Caco-2 (cell line): Measurements from ENCODE around the gene CLMP. TPM values are rescaled to one million over a fixed set of nuclear protein-coding genes. Genes with fewer than 3 reads are reported as not detected.

Source experiments
- BruUV-seq: library from RNA; stranded (reverse); fragments of 400-500 nt; replicated peaks from 2 replicates; lab custom pipeline; 2021; lab: Mats Ljungman, UMichigan
- CTCF ChIA-PET: fragments of 300-600 bp; sonication (Branson Sonifier 250); formaldehyde crosslinking; loops from one replicate; lab custom pipeline; 2022; ENCODE audit warnings: antibody characterized with exemption; lab: Charles Lee
- POLR2A ChIA-PET: fragments of 300-600 bp; sonication (Branson Sonifier 250); formaldehyde crosslinking; loops from one replicate; lab custom pipeline; 2022; ENCODE audit warnings: antibody characterized with exemption; lab: Charles Lee
- DNase-seq, 2 experiments: peaks; one replicate each; pipeline versions ENCODE4 v3.0.0 to v3.0.0-alpha.2; 2020 to 2022
- H3K27me3 ChIP-seq: replicated peaks from 2 replicates; pipeline ENCODE4 v1.6.0; 2011; ENCODE audit warnings: low read length; ENCODE audit not compliant: control insufficient read depth, insufficient read depth
- H3K36me3 ChIP-seq: 2 replicates; pipeline ENCODE4 v1.5.1; 2011; ENCODE audit warnings: low read length; ENCODE audit not compliant: control insufficient read depth, insufficient read depth
- H3K4me1 ChIP-seq: fragments of 250-450 bp; sonication (Bioruptor Pico); 2 replicates; pipeline ENCODE4 v1.5.1; 2020; ENCODE audit warnings: mild to moderate bottlenecking
- H3K4me3 ChIP-seq: 2 replicates; pipeline ENCODE4 v1.5.1; 2011; ENCODE audit warnings: low read depth, mild to moderate bottlenecking, control low read depth, low read length
- H3K9me3 ChIP-seq: fragments of 250-450 bp; sonication (Bioruptor Pico); 2 replicates; pipeline ENCODE4 v1.5.1; 2020; ENCODE audit warnings: mild to moderate bottlenecking, moderate library complexity
- H3K27ac Mint-ChIP-seq: one replicate; pipeline ENCODE4 v1.8.0; 2022; ENCODE audit warnings: mixed read lengths; ENCODE audit not compliant: unreplicated experiment
- H3K27me3 Mint-ChIP-seq: one replicate; pipeline ENCODE4 v1.8.0; 2022; ENCODE audit warnings: mixed read lengths; ENCODE audit not compliant: insufficient read depth, unreplicated experiment
- H3K36me3 Mint-ChIP-seq: one replicate; pipeline ENCODE4 v1.8.0; 2022; ENCODE audit warnings: mild to moderate bottlenecking, mixed read lengths; ENCODE audit not compliant: insufficient read depth, unreplicated experiment
- H3K4me1 Mint-ChIP-seq: one replicate; pipeline ENCODE4 v1.8.0; 2022; ENCODE audit warnings: low read depth, mixed read lengths; ENCODE audit not compliant: unreplicated experiment
- H3K4me3 Mint-ChIP-seq: one replicate; pipeline ENCODE4 v1.8.0; 2022; ENCODE audit warnings: mild to moderate bottlenecking, moderate library complexity, mixed read lengths; ENCODE audit not compliant: unreplicated experiment
- H3K9me3 Mint-ChIP-seq: one replicate; pipeline ENCODE4 v1.8.0; 2022; ENCODE audit warnings: mixed read lengths; ENCODE audit not compliant: unreplicated experiment
- CTCF ChIP-seq, 2 experiments: fragments of 200-600 bp in 1 of 2; IDR thresholded peaks; 1 replicate in 1 of 2; 2 replicates in 1 of 2; pipeline versions ENCODE4 v1.5.1 to v1.8.0; 2011 to 2022; ENCODE audit warnings: antibody characterized with exemption in 1 of 2, control low read depth in 1 of 2, inconsistent platforms in 1 of 2, low read depth in 1 of 2, low read length in 1 of 2, mild to moderate bottlenecking in 1 of 2, moderate library complexity in 1 of 2; ENCODE audit not compliant: insufficient read depth in 1 of 2, severe bottlenecking in 1 of 2, unreplicated experiment in 1 of 2
- intact Hi-C: fragments of 100-400 bp; cut with micrococcal nuclease; formaldehyde crosslinking; loops from one replicate; pipeline ENCODE4 v1.10.0; 2022; ENCODE audit not compliant: unreplicated experiment
- total RNA-seq: library from RNA; stranded (reverse); gene quantifications from 2 replicates; pipeline ENCODE4 v1.2.3, GENCODE V29; 2022

CLMP gene
- total RNA-seq, 1 experiment from 2014 or later = 58.9 TPM

- H3K9me3 ChIP-seq = no peaks in the 10 kb centered on the region
- intact Hi-C loops = no loop called here
- no peaks in the 10 kb centered on the region for H3K4me1 ChIP-seq
- Mint-ChIP-seq H3K4me3 (no peak overlapping the region), H3K36me3 (no peaks in the 10 kb centered on the region), H3K27ac (no peak overlapping the region), H3K9me3 (no peaks in the 10 kb centered on the region), H3K4me1 (no peaks in the 10 kb centered on the region), H3K27me3 (no peaks in the 10 kb centered on the region)
- POLR2A ChIA-PET = no interaction called here
- BruUV-seq = no TSS peak
- DNase-seq = no peak
- TF ChIP-seq CTCF (IDR thresholded peaks at IDR 0.05; ENCODE audit: insufficient read depth in 1 of 2, low read depth in 1 of 2, low read length in 1 of 2, severe bottlenecking in 1 of 2, unreplicated experiment in 1 of 2) = no peak
- no peak overlapping the region for H3K4me3 ChIP-seq
- no peaks in the 10 kb centered on the region for H3K27me3 ChIP-seq
- CTCF ChIA-PET = interaction anchor here (1.0 kb wide), 1 partner anchor 95 kb away, joined by 3 read pairs; no protein-coding TSS in a partner anchor
- no peaks in the 10 kb centered on the region for H3K36me3 ChIP-seq
These were observed 43.3 kb downstream of the CLMP start for GRCh38 chr11:123151796-123152195.

- Histone ChIP-seq H3K9me3 (no peaks in the 10 kb centered on the region), H3K4me3 (no peak overlapping the region), H3K27me3 (no peaks in the 10 kb centered on the region), H3K4me1 (no peaks in the 10 kb centered on the region), H3K36me3 (no peaks in the 10 kb centered on the region)
- Mint-ChIP-seq H3K4me3 (no peak overlapping the region), H3K9me3 (no peaks in the 10 kb centered on the region), H3K4me1 (no peaks in the 10 kb centered on the region), H3K27ac (no peak overlapping the region), H3K27me3 (no peaks in the 10 kb centered on the region), H3K36me3 (no peaks in the 10 kb centered on the region)
- intact Hi-C loops = no loop called here
- no peak for TF ChIP-seq CTCF (IDR thresholded peaks at IDR 0.05; ENCODE audit: insufficient read depth in 1 of 2, low read depth in 1 of 2, low read length in 1 of 2, severe bottlenecking in 1 of 2, unreplicated experiment in 1 of 2)
- CTCF ChIA-PET = interaction anchor here (1.0 kb wide), 1 partner anchor 96 kb away, joined by 3 read pairs; no protein-coding TSS in a partner anchor
- no TSS peak for BruUV-seq
- DNase-seq = no peak
- POLR2A ChIA-PET = no interaction called here
These were observed 43.7 kb downstream of the CLMP start for GRCh38 chr11:123151366-123151765.

- no peak for DNase-seq
- Mint-ChIP-seq H3K27me3 (no peaks in the 10 kb centered on the region), H3K4me3 (no peak overlapping the region), H3K4me1 (no peaks in the 10 kb centered on the region), H3K36me3 (no peaks in the 10 kb centered on the region), H3K27ac (no peak overlapping the region), H3K9me3 (no peaks in the 10 kb centered on the region)
- CTCF ChIA-PET = no interaction called here
- Histone ChIP-seq H3K4me3 (no peak overlapping the region), H3K27me3 (no peaks in the 10 kb centered on the region), H3K36me3 (no peaks in the 10 kb centered on the region), H3K9me3 (no peaks in the 10 kb centered on the region), H3K4me1 (no peaks in the 10 kb centered on the region)
- no TSS peak for BruUV-seq
- no peak for TF ChIP-seq CTCF (IDR thresholded peaks at IDR 0.05; ENCODE audit: insufficient read depth in 1 of 2, low read depth in 1 of 2, low read length in 1 of 2, severe bottlenecking in 1 of 2, unreplicated experiment in 1 of 2)
- intact Hi-C loops = no loop called here
- POLR2A ChIA-PET = no interaction called here
These were observed 44.2 kb downstream of the CLMP start for GRCh38 chr11:123150882-123151281.
